DND-41 (cell line): ENCODE measurements around the gene FHOD3.

Source experiments
- CTCF ChIP-seq: IDR thresholded peaks from 2 replicates; pipeline ENCODE4 v1.5.1; 2012; ENCODE audit warnings: borderline replicate concordance, low read length, moderate library complexity, mild to moderate bottlenecking; ENCODE audit not compliant: poor library complexity, severe bottlenecking; ENCODE audit errors: extremely low read depth
- EZH2 ChIP-seq: IDR thresholded peaks from 3 replicates; pipeline ENCODE4 v1.6.1; 2012; ENCODE audit warnings: borderline replicate concordance, low read depth, mild to moderate bottlenecking, moderate library complexity, low read length, inconsistent platforms; ENCODE audit not compliant: severe bottlenecking

GRCh38 chr18:36543030-36543429 lies 245.5 kb downstream of the FHOD3 start:
- no peak for TF ChIP-seq CTCF
- no peak for TF ChIP-seq EZH2
